Stomach smooth muscle (tissue), 2 donors: ENCODE results near the gene PASK.

Experiments
- H3K27ac ChIP-seq: one replicate; pipeline ENCODE4 v1.7.0; 2013; ENCODE audit warnings: mild to moderate bottlenecking, low read length, inconsistent platforms
- H3K27me3 ChIP-seq, 2 donors: one replicate each; pipeline ENCODE4 v1.7.0; 2013; ENCODE audit warnings: low read length in 2 of 2; ENCODE audit not compliant: insufficient read depth in 2 of 2, control insufficient read depth in 1 of 2
- H3K36me3 ChIP-seq, 2 donors: one replicate each; pipeline ENCODE4 v1.7.0; 2013; ENCODE audit warnings: low read length in 2 of 2; ENCODE audit not compliant: control insufficient read depth in 2 of 2, insufficient read depth in 2 of 2
- H3K4me1 ChIP-seq: one replicate; pipeline ENCODE4 v1.7.0; 2013; ENCODE audit warnings: low read length; ENCODE audit not compliant: control insufficient read depth, insufficient read depth
- H3K4me3 ChIP-seq, 2 donors: one replicate each; pipeline ENCODE4 v1.7.0; 2013; ENCODE audit warnings: low read length in 2 of 2
- H3K9ac ChIP-seq, 2 donors: one replicate each; pipeline ENCODE4 v1.7.0; 2013; ENCODE audit warnings: low read length in 2 of 2, mild to moderate bottlenecking in 1 of 2
- H3K9me3 ChIP-seq, 2 donors: one replicate each; pipeline ENCODE4 v1.7.0; 2013; ENCODE audit warnings: low read length in 2 of 2; ENCODE audit not compliant: control insufficient read depth in 2 of 2
- donor health status: healthy.
- donor health status: Pancreatic carcinoma.

The PASK gene

DNA sequence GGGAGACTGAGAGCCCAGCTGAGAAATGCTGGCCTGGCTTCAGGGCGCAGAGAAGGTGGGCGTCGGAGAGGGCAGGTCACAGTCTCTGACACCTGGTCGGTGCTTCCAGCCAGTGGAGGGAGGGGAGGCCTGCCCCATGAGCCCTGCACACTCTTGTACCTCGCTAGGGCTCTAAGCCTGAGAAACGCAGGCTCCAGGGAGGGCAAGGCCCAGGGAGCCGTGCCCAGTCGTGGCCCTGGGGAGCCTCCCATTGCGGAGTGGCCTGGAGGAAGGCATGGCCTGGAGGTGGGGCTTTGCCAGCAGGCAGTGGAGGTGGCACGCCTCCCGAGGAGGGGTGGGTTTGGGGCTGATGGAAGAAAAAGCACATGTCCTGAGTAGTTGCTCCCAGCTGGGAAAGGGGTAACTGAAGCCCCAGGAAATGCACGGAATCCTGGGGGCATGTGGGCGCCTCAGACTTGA, 86.2 kb downstream of the PASK start:
- Histone ChIP-seq H3K4me3 (no peak overlapping the region), H3K4me1 (no peaks in the 10 kb centered on the region), H3K36me3 (no peaks in the 10 kb centered on the region), H3K9me3 (no peaks in the 10 kb centered on the region), H3K9ac (no peak overlapping the region), H3K27ac (no peak overlapping the region), H3K27me3 (peaks cover 11 to 22% of the 10 kb centered on the region in 2 donors)

DNA sequence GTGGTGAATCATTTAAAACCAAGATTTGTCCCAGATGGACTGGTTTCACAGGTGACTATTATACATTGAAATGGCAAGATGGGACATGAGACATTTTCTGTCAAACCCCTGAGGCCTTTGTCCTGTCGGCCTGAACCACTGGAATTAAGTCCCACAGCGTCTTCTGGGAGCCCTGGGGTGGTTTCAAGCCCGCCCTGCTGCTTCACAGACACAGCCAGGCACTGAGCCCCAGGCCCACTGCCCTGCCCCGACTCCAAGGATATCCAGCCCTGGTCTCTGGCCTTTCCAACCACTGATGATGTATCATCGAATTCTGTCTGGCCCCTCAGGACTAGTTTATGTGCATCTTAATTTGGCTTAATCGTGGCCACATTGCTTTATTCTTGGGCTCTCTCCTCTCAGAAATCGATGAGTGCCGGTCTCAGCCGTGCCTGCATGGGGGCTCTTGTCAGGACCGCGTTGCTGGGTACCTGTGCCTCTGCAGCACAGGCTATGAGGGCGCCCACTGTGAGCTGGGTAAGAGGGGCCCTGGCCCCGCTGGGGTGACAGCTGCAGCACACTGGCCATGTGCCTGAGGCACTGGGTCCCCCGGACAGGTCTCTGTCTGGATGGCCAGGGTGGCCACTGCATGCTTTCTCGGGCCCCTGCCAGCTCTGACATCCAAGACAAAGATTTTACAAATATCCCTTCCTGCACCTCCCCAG, 86.7 kb downstream of the PASK start:
- Histone ChIP-seq H3K36me3 (no peaks in the 10 kb centered on the region), H3K4me1 (no peaks in the 10 kb centered on the region), H3K9ac (no peak overlapping the region), H3K4me3 (no peak overlapping the region), H3K9me3 (no peaks in the 10 kb centered on the region), H3K27ac (no peak overlapping the region), H3K27me3 (peaks cover 11 to 22% of the 10 kb centered on the region in 2 donors)

DNA sequence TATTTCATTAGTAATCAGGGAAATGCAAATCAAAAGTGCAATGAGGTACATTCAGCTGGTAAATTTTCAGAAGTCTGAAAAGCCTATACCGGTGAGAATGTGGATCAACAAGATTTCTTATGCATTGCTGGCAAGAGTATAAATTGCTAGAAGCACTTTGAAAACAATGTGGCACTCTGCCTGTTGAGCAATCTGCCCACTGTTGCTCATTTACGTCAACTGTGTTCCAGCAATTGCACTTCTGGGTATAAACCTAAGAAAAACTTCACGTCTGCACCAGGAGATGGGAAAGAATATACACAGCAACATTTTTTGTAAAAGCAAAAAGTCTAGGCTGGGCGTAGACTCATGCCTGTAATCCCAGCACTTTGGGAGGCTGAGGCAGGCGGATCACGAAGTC, 88.0 kb downstream of the PASK start:
- no peaks in the 10 kb centered on the region for H3K4me1 ChIP-seq
- no peak overlapping the region for H3K4me3 ChIP-seq
- peaks cover 11 to 22% of the 10 kb centered on the region in 2 donors for H3K27me3 ChIP-seq
- no peak overlapping the region for H3K9ac ChIP-seq
- H3K9me3 ChIP-seq, result no peaks in the 10 kb centered on the region
- H3K27ac ChIP-seq, result no peak overlapping the region
- H3K36me3 ChIP-seq, result no peaks in the 10 kb centered on the region
